AG04449 (cell line): ENCODE data around the gene MOB2.

Experiments
- CTCF ChIA-PET: fragments of 350-600 bp; formaldehyde crosslinking; extraction: SDS; loops from one replicate; lab custom pipeline; 2021; ENCODE audit warnings: antibody characterized with exemption; lab: Yijun Ruan, JAX
- POLR2A ChIA-PET: fragments of 400-600, 350-600 bp; formaldehyde crosslinking; extraction: SDS; loops from one replicate; lab custom pipeline; 2020; ENCODE audit warnings: antibody characterized with exemption, inconsistent platforms; lab: Yijun Ruan, JAX
- DNase-seq: peaks from one replicate; pipeline ENCODE4 v3.0.0-alpha.2; 2010; ENCODE audit warnings: low read depth, low spot score
- H3K4me3 ChIP-seq: 2 replicates; pipeline ENCODE4 v1.5.1; 2011; ENCODE audit warnings: low read depth, mild to moderate bottlenecking, control low read depth, low read length
- TF ChIP-seq, protein P1 (sequence below): IDR thresholded peaks from one replicate; pipeline ENCODE4 v1.5.1; 2011; ENCODE audit warnings: mild to moderate bottlenecking, moderate library complexity, low read length, control low read depth, inconsistent platforms; ENCODE audit not compliant: insufficient read depth; ENCODE audit errors: missing control alignments

The MOB2 gene

DNA sequence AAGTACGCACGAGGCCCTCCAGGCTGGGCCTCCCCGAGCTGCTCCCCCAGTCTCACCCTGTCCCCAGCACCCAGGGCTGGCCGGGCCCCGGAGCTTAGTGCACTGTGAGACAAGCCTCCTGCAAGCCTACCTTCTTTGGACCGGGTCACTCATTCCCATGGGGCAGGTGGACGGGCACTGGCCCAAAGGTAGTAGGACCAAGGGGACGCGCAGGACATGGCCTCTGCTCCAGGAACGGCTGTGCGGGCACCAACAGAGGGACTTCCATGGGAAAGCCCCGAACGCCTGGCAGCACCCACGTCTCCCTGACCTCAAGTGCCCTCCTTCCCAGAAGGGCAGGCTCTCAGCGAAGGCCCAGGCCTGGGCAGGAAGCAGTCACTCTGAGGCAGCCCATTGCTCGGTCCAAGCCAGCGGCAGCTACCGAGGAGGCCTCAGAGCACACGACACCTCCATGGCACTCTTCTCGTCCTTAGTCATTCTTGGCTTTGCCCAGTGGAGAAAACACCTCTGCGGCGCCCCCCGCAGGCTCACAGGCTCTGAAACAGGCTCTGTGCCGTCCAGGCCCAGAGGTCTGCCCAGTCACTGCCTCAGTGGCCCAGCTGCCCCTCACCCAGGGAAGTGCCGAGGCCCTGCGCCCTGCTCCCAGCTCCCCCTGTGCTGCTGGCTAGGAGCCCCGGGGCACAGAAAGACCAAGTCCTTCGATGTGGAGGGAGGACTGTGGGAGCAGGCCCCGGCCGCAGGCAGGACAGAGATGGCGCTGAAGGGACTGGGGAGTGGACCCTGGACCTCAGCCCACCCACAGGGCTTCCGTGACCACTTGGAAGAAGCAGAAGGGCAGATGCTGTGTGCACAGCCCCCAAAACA lies 3.8 kb downstream of the MOB2 start:
- ChIA-PET POLR2A (no interaction called here), CTCF (interaction anchor here (1.2 kb wide), 1 partner anchor 32 kb away, joined by 3 read pairs; no protein-coding TSS in a partner anchor)
- TF ChIP-seq, protein P1, sequence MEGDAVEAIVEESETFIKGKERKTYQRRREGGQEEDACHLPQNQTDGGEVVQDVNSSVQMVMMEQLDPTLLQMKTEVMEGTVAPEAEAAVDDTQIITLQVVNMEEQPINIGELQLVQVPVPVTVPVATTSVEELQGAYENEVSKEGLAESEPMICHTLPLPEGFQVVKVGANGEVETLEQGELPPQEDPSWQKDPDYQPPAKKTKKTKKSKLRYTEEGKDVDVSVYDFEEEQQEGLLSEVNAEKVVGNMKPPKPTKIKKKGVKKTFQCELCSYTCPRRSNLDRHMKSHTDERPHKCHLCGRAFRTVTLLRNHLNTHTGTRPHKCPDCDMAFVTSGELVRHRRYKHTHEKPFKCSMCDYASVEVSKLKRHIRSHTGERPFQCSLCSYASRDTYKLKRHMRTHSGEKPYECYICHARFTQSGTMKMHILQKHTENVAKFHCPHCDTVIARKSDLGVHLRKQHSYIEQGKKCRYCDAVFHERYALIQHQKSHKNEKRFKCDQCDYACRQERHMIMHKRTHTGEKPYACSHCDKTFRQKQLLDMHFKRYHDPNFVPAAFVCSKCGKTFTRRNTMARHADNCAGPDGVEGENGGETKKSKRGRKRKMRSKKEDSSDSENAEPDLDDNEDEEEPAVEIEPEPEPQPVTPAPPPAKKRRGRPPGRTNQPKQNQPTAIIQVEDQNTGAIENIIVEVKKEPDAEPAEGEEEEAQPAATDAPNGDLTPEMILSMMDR, result no peak
- DNase-seq, result no peak
- no peak overlapping the region for H3K4me3 ChIP-seq

DNA sequence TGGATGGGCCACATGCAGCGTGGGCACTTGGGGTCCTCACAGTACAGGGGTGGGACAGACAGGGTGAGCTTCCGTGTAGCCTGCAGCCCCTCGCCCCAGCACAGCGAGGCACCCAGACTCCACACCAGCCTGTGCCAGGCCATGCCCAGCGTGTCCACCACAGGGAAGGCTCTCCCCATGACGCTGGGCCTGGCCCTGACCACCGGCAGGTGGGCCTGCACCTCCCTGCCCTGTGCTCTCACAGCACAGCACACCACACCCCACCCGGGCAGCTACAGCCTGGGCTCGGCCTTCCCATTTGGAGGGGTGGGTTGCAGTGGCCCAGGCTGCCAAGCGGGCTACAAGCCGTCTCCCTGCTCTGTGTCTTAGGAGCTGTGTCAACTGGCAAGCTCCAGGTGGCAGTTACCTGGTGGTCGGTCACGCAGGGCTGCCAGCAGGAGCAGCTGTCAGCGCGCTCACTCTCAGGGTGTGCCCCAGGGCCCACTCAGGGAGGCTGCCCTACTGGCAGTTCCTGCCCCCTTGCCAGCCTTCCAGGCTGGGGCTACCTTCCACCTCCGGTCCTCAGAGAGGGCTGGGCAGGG lies 4.6 kb downstream of the MOB2 start:
- ChIA-PET CTCF (interaction anchor here (1.4 kb wide), 1 partner anchor 9 kb away, joined by 4 read pairs; no protein-coding TSS in a partner anchor), POLR2A (no interaction called here)
- TF ChIP-seq, protein P1, result no peak
- H3K4me3 ChIP-seq, result no peak overlapping the region
- no peak for DNase-seq

DNA sequence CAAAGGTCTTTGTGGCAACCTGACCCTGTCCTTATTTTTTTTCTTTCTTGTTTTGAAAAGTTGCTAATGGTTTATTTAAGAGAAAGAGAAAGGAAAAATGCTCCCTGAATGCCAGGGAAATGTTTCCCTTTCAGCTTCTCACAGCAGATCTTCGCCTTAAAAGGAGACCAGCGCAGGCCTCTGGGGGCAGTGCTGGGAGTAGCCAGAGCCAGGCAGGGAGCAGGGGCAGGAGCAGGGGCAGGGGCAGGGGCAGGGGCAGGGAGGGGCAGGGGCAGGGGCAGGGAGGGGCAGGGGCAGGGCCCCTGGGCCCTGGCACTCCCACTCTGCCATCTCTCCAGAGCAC lies 5.1 kb downstream of the MOB2 start:
- POLR2A ChIA-PET, result no interaction called here
- no peak for DNase-seq
- CTCF ChIA-PET, result interaction anchor here (1.4 kb wide), 1 partner anchor 9 kb away, joined by 4 read pairs; no protein-coding TSS in a partner anchor
- TF ChIP-seq, protein P1, result no peak
- no peak overlapping the region for H3K4me3 ChIP-seq

DNA sequence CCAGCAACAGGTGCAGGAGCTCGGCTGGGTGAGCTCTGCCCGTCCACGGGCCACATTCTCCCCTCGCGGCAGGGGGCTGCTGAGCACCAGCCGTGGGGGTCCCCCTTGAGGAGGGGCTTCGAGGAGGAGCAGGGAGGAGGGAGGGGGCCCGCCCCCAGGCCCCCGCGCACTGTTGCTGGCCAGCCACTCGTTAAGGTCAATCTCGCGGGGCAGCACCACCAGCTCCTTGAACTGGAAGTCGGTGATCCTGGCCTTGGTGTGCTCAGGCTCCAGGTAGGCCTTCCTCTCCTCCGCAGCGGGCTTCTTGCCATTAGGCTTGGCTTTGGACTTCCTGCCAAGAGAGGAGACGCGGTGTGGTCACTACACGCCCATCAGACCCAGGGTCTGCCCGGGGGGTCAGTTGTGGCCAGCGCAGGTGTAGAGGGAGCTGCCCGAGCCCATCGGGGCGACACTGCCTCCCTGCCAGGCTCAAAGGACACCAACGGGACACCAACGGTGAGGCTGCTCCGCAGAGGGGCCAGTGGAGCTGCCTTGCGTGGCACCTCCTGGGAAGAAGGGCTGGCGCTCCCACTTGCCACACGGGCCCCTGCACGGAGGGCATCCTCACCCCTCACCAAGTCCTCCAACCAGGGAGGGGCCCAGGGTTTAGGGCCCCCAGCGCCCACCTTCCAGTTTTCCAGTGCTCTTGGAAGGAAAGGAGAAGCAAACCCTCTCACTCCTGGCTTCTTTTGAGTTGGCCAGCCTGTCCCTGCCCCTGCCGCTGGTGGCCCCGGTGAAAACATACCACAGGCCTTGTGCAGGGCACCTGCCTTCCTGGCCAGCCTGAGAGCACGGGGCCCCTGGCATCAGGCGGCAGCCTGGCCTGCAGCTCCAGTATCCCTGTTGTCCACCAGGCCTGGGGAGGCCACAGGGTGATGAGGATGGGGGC lies 5.8 kb downstream of the MOB2 start:
- POLR2A ChIA-PET, result no interaction called here
- CTCF ChIA-PET, result interaction anchor here (0.9 to 1.4 kb wide), 2 partner anchors 10 to 37 kb away, joined by 3 to 4 read pairs; no protein-coding TSS in a partner anchor
- no peak overlapping the region for H3K4me3 ChIP-seq
- DNase-seq, result no peak
- TF ChIP-seq, protein P1, result no peak

DNA sequence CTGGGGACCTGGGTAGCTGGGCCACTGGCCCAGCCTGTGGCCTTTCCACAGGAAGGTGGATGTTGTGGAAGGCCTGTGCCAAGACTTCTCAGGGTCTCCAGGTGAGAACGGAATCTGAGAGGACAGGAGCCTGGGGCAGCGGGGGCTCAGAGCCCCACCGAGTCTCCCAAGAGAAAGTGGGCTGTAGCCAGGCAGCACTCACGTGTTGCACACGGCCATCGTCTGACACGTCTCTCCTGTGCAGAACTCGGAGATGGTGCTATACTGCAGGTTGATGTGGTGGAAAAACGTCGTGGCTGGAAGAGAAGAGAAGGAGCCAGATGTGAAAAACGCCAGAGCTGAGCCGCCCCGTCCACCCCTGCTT lies 6.4 kb downstream of the MOB2 start:
- ChIA-PET POLR2A (no interaction called here), CTCF (no interaction called here)
- TF ChIP-seq, protein P1, result no peak
- DNase-seq, result no peak
- no peak overlapping the region for H3K4me3 ChIP-seq
